Tibial nerve (tissue), 3 donors: ENCODE data around the gene AGAP5.
"Not testable (repeated sequence)": the region's sequence is repeated elsewhere in the genome, so short reads cannot be mapped to it uniquely, and the experiment has no call there.

Source experiments
- POLR2A ChIP-seq, 2 donors: fragments of 450-650 bp; IDR thresholded peaks; one replicate each; pipeline ENCODE4 v1.6.1; 2017; ENCODE audit warnings: antibody characterized with exemption in 2 of 2, mild to moderate bottlenecking in 2 of 2, moderate library complexity in 2 of 2
- TF ChIP-seq, protein P1 (sequence below), 5 experiments: fragments of 200-600 bp in 3 of 5; fragments of 450-650 bp in 2 of 5; sonication (generic) in 3 of 5; IDR thresholded peaks; one replicate each; pipeline ENCODE4 v1.5.1; 2016 to 2019; ENCODE audit warnings: antibody characterized with exemption in 5 of 5, mild to moderate bottlenecking in 3 of 5, moderate library complexity in 2 of 5

DNA sequence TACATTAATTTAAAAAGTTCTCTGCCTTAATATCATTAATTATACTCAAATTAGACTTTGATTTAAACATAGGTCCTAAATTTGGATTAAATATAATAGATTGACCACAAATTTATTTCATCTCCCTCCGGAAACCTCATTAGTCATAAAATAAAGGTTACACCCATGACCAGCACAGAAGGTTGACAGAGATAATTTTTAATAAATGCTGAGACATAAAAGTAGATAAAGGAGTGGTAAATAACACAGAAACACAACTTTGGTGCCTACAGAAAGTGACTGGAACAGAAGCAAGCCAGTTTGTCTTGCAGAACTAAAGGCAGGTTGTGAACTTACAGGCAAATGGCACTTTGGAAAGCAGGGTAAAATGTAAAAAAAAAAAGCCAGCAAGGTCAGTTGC lies 10.3 kb downstream of the AGAP5 start:
- TF ChIP-seq POLR2A (IDR thresholded peaks at IDR 0.05): not testable (repeated sequence)
- TF ChIP-seq, protein P1, sequence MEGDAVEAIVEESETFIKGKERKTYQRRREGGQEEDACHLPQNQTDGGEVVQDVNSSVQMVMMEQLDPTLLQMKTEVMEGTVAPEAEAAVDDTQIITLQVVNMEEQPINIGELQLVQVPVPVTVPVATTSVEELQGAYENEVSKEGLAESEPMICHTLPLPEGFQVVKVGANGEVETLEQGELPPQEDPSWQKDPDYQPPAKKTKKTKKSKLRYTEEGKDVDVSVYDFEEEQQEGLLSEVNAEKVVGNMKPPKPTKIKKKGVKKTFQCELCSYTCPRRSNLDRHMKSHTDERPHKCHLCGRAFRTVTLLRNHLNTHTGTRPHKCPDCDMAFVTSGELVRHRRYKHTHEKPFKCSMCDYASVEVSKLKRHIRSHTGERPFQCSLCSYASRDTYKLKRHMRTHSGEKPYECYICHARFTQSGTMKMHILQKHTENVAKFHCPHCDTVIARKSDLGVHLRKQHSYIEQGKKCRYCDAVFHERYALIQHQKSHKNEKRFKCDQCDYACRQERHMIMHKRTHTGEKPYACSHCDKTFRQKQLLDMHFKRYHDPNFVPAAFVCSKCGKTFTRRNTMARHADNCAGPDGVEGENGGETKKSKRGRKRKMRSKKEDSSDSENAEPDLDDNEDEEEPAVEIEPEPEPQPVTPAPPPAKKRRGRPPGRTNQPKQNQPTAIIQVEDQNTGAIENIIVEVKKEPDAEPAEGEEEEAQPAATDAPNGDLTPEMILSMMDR (IDR thresholded peaks at IDR 0.05): not testable (repeated sequence)
